ENCODE measurements around the gene RNPEPL1.
"Not testable (repeated sequence)": the region's sequence is repeated elsewhere in the genome, so short reads cannot be mapped to it uniquely, and the experiment has no call there.

RNPEPL1 gene

GRCh38 chr2:240603846-240604245, 35.6 kb downstream of the RNPEPL1 start:
- Mint-ChIP-seq H3K4me1 (ENCODE audit: low read depth) (peaks cover 6% of the 10 kb centered on the region), H3K4me3 (no peak overlapping the region), H3K9me3 (no peaks in the 10 kb centered on the region), H3K27ac (no peak overlapping the region), H3K36me3 (ENCODE audit: low read depth) (peaks cover 1% of the 10 kb centered on the region), H3K27me3 (ENCODE audit: low read depth) (no peaks in the 10 kb centered on the region)

- H3K36me3 Mint-ChIP-seq (ENCODE audit: low read depth) = peaks cover 3% of the 10 kb centered on the region
- no peaks in the 10 kb centered on the region for H3K9me3 Mint-ChIP-seq
- no peak overlapping the region for H3K4me3 Mint-ChIP-seq
- no peak overlapping the region for H3K27ac Mint-ChIP-seq
- H3K27me3 Mint-ChIP-seq (ENCODE audit: low read depth) = no peaks in the 10 kb centered on the region
- H3K4me1 Mint-ChIP-seq (ENCODE audit: low read depth) = peaks cover 8% of the 10 kb centered on the region
Observed at GRCh38 chr2:240604291-240604938, 36.1 kb downstream of the RNPEPL1 start.

GRCh38 chr2:240604939-240605716, 36.8 kb downstream of the RNPEPL1 start:
- Mint-ChIP-seq H3K4me3 (no peak overlapping the region), H3K36me3 (ENCODE audit: low read depth) (peaks cover 5% of the 10 kb centered on the region), H3K27me3 (ENCODE audit: low read depth) (no peaks in the 10 kb centered on the region), H3K4me1 (ENCODE audit: low read depth) (peaks cover 8% of the 10 kb centered on the region), H3K27ac (no peak overlapping the region), H3K9me3 (no peaks in the 10 kb centered on the region)

- Mint-ChIP-seq H3K27me3 (ENCODE audit: low read depth) (no peaks in the 10 kb centered on the region), H3K4me1 (ENCODE audit: low read depth) (peaks cover 11% of the 10 kb centered on the region), H3K36me3 (ENCODE audit: low read depth) (peaks cover 5% of the 10 kb centered on the region), H3K27ac (no peak overlapping the region), H3K4me3 (no peak overlapping the region), H3K9me3 (no peaks in the 10 kb centered on the region)
Observed at GRCh38 chr2:240605867-240606743, 37.8 kb downstream of the RNPEPL1 start.

- H3K36me3 Mint-ChIP-seq (ENCODE audit: low read depth) = peaks cover 19% of the 10 kb centered on the region
- peaks cover 6% of the 10 kb centered on the region for H3K9me3 Mint-ChIP-seq
- H3K27me3 Mint-ChIP-seq (ENCODE audit: low read depth) = no peaks in the 10 kb centered on the region
- peak overlapping the region; percentile 86 for H3K27ac Mint-ChIP-seq
- peaks cover 29% of the 10 kb centered on the region for H3K4me1 Mint-ChIP-seq (ENCODE audit: low read depth)
- H3K4me3 Mint-ChIP-seq = peak overlapping the region; percentile 63
Observed at GRCh38 chr2:240611601-240612210, 43.4 kb downstream of the RNPEPL1 start.

GRCh38 chr2:240613781-240614180, 45.5 kb downstream of the RNPEPL1 start:
- Mint-ChIP-seq H3K36me3 (ENCODE audit: low read depth) (peaks cover 30% of the 10 kb centered on the region), H3K4me3 (no peak overlapping the region), H3K4me1 (ENCODE audit: low read depth) (peaks cover 33% of the 10 kb centered on the region), H3K9me3 (peaks cover 19% of the 10 kb centered on the region), H3K27me3 (ENCODE audit: low read depth) (no peaks in the 10 kb centered on the region), H3K27ac (no peak overlapping the region)

GRCh38 chr2:240614391-240614790, 46.1 kb downstream of the RNPEPL1 start:
- Mint-ChIP-seq H3K9me3 (peaks cover 23% of the 10 kb centered on the region), H3K4me3 (no peak overlapping the region), H3K27ac (no peak overlapping the region), H3K27me3 (ENCODE audit: low read depth) (no peaks in the 10 kb centered on the region), H3K36me3 (ENCODE audit: low read depth) (peaks cover 31% of the 10 kb centered on the region), H3K4me1 (ENCODE audit: low read depth) (peaks cover 33% of the 10 kb centered on the region)

- Mint-ChIP-seq H3K4me3 (no peak overlapping the region), H3K4me1 (ENCODE audit: low read depth) (peaks cover 37% of the 10 kb centered on the region), H3K36me3 (ENCODE audit: low read depth) (peaks cover 29% of the 10 kb centered on the region), H3K27me3 (ENCODE audit: low read depth) (no peaks in the 10 kb centered on the region), H3K9me3 (peaks cover 23% of the 10 kb centered on the region), H3K27ac (no peak overlapping the region)
Observed at GRCh38 chr2:240615396-240615795, 47.1 kb downstream of the RNPEPL1 start.

GRCh38 chr2:240615820-240616547, 47.7 kb downstream of the RNPEPL1 start:
- H3K4me3 Mint-ChIP-seq = no peak overlapping the region
- peaks cover 39% of the 10 kb centered on the region for H3K4me1 Mint-ChIP-seq (ENCODE audit: low read depth)
- H3K27me3 Mint-ChIP-seq (ENCODE audit: low read depth) = no peaks in the 10 kb centered on the region
- peak overlapping the region; percentile 29 for H3K27ac Mint-ChIP-seq
- peaks cover 32% of the 10 kb centered on the region for H3K36me3 Mint-ChIP-seq (ENCODE audit: low read depth)
- peaks cover 23% of the 10 kb centered on the region for H3K9me3 Mint-ChIP-seq

GRCh38 chr2:240616860-240617666, 48.8 kb downstream of the RNPEPL1 start:
- peaks cover 38% of the 10 kb centered on the region for H3K4me1 Mint-ChIP-seq (ENCODE audit: low read depth)
- H3K4me3 Mint-ChIP-seq; H3K27me3 Mint-ChIP-seq (ENCODE audit: low read depth); H3K27ac Mint-ChIP-seq: not testable (repeated sequence)
- peaks cover 23% of the 10 kb centered on the region for H3K9me3 Mint-ChIP-seq
- H3K36me3 Mint-ChIP-seq (ENCODE audit: low read depth) = peaks cover 26% of the 10 kb centered on the region

- peaks cover 29% of the 10 kb centered on the region for H3K36me3 Mint-ChIP-seq (ENCODE audit: low read depth)
- H3K4me3 Mint-ChIP-seq = no peak overlapping the region
- peak overlapping the region; percentile 46 for H3K27ac Mint-ChIP-seq
- H3K27me3 Mint-ChIP-seq (ENCODE audit: low read depth) = no peaks in the 10 kb centered on the region
- peaks cover 45% of the 10 kb centered on the region for H3K4me1 Mint-ChIP-seq (ENCODE audit: low read depth)
- H3K9me3 Mint-ChIP-seq = peaks cover 23% of the 10 kb centered on the region
Observed at GRCh38 chr2:240618776-240619175, 50.5 kb downstream of the RNPEPL1 start.

- H3K27ac Mint-ChIP-seq = peak overlapping the region; percentile 43
- H3K4me1 Mint-ChIP-seq (ENCODE audit: low read depth) = peaks cover 49% of the 10 kb centered on the region
- no peaks in the 10 kb centered on the region for H3K27me3 Mint-ChIP-seq (ENCODE audit: low read depth)
- peaks cover 23% of the 10 kb centered on the region for H3K9me3 Mint-ChIP-seq
- peaks cover 29% of the 10 kb centered on the region for H3K36me3 Mint-ChIP-seq (ENCODE audit: low read depth)
- no peak overlapping the region for H3K4me3 Mint-ChIP-seq
Observed at GRCh38 chr2:240619506-240620148, 51.3 kb downstream of the RNPEPL1 start.

All from T-helper 1 cell treated with Interleukin-12 subunit alpha and Interleukin-12 subunit beta and Interleukin-4 antibody, amounts not matched to agents 30 μg/mL and 1 μg/mL, for 36 hours (primary cell).